Thymus (tissue), 14 donors: ENCODE measurements around the gene TMEM145. TPM values are rescaled to one million over a fixed set of nuclear protein-coding genes. Genes with fewer than 3 reads are reported as not detected.
A peak's percentile ranks its signal among the peaks of the same experiment; 100 is the strongest.
"Not testable (repeated sequence)": the region's sequence is repeated elsewhere in the genome, so short reads cannot be mapped to it uniquely, and the experiment has no call there.

ENCODE experiments used
- DNase-seq, 9 donors: peaks; one replicate each; pipeline ENCODE4 v3.0.0-alpha.2; 2013; ENCODE audit warnings: low spot score in 9 of 9, low read depth in 6 of 9, missing footprints in 1 of 9
- H3K27ac ChIP-seq, 2 donors: one replicate each; pipeline ENCODE4 v1.5.1; 2013; ENCODE audit warnings: control low read depth in 1 of 2, low read depth in 1 of 2, low read length in 1 of 2, mild to moderate bottlenecking in 1 of 2, moderate library complexity in 1 of 2
- H3K27me3 ChIP-seq, 2 donors: one replicate each; pipeline ENCODE4 v1.5.1; 2013; ENCODE audit warnings: low read length in 1 of 2; ENCODE audit not compliant: control insufficient read depth in 2 of 2, insufficient read depth in 1 of 2
- H3K36me3 ChIP-seq, 2 donors: one replicate each; pipeline ENCODE4 v1.5.1; 2013; ENCODE audit warnings: low read length in 1 of 2, mild to moderate bottlenecking in 1 of 2, moderate library complexity in 1 of 2; ENCODE audit not compliant: control insufficient read depth in 2 of 2, insufficient read depth in 2 of 2
- H3K4me1 ChIP-seq, 2 donors: one replicate each; pipeline ENCODE4 v1.5.1; 2013; ENCODE audit warnings: low read length in 2 of 2; ENCODE audit not compliant: control insufficient read depth in 2 of 2, insufficient read depth in 2 of 2
- H3K4me3 ChIP-seq, 2 donors: one replicate each; pipeline ENCODE4 v1.5.1; 2013; ENCODE audit warnings: low read length in 2 of 2, control low read depth in 1 of 2, mild to moderate bottlenecking in 1 of 2
- H3K9me3 ChIP-seq, 2 donors: one replicate each; pipeline ENCODE4 v1.5.1; 2013; ENCODE audit warnings: low read length in 1 of 2, mild to moderate bottlenecking in 1 of 2; ENCODE audit not compliant: control insufficient read depth in 2 of 2, insufficient read depth in 1 of 2
- WGBS: extraction: QIAGEN DNeasy Blood & Tissue Kit; methylation state at CpG from one replicate; pipeline ENCODE4 v1.1.7; 2013; 5-methylcytosine and 5-hydroxymethylcytosine counted together
- long read RNA-seq, 10 donors: transcript quantifications; one replicate each; lab custom pipeline, GENCODE V29; 2026
- polyA plus RNA-seq: library from polyadenylated mRNA; stranded (reverse); fragments of 200-250 nt; gene quantifications from one replicate; pipeline ENCODE4 v1.2.3, GENCODE V29; 2013
- total RNA-seq: library from RNA; stranded (reverse); fragments of 120-200 nt; gene quantifications from one replicate; pipeline ENCODE4 v1.2.4, GENCODE V29; 2013
- donor health status: healthy.

TMEM145 gene
- total RNA-seq = not detected
- polyA plus RNA-seq = 0.78 TPM
- long read RNA-seq, donor 1 = 0 reads
- long read RNA-seq, donor 2 = 0 reads
- long read RNA-seq, donor 3 = 0 reads
- long read RNA-seq, donor 4 = 0 reads
- long read RNA-seq, donor 5 = 0 reads
- long read RNA-seq, donor 6 = 0 reads
- long read RNA-seq, donor 7 = 0 reads
- long read RNA-seq, donor 8 = 0 reads
- long read RNA-seq, donor 9 = 0 reads
- long read RNA-seq, donor 10 = 0 reads

GRCh38 chr19:42313096-42313839, at the start of gene TMEM145:
TSS of gene TMEM145 (plus strand) at chr19:42313309. CDS start at chr19:42313377, 68 bp downstream.
- 2% methylated on average over 67 of the region's 67 CpGs for WGBS
- H3K9me3 ChIP-seq = peaks cover 0 to 5% of the 10 kb centered on the region in 2 donors
- H3K4me3 ChIP-seq = peak within 1 kb of the TSS in 1 of 2 donors; percentile 34
- peaks cover 0 to 4% of the 10 kb centered on the region in 2 donors for H3K4me1 ChIP-seq
- peak in 2 of 9 donors; percentile 33 to 48 for DNase-seq
- no peak within 1 kb of the TSS for H3K27ac ChIP-seq
- H3K36me3 ChIP-seq = no peaks in the 10 kb centered on the region
- H3K27me3 ChIP-seq = peaks cover 46 to 75% of the 10 kb centered on the region in 2 donors

- DNase-seq, H3K4me3 ChIP-seq, H3K27me3 ChIP-seq, H3K36me3 ChIP-seq, H3K27ac ChIP-seq, H3K9me3 ChIP-seq: not testable (repeated sequence)
- 98% methylated on average over 4 of the region's 4 CpGs for WGBS
- H3K4me1 ChIP-seq = peaks cover 19 to 26% of the 10 kb centered on the region in 2 donors
Measured at GRCh38 chr19:42266105-42266504, 47.0 kb upstream of the TMEM145 start.

GRCh38 chr19:42266928-42267603, 46.0 kb upstream of the TMEM145 start:
- Histone ChIP-seq H3K27ac (peak overlapping the region in 1 of 2 donors; percentile 80), H3K4me1 (peaks cover 24 to 32% of the 10 kb centered on the region in 2 donors)
- not testable (repeated sequence) for DNase-seq, H3K36me3 ChIP-seq, H3K9me3 ChIP-seq, H3K27me3 ChIP-seq, H3K4me3 ChIP-seq
- 97% methylated on average over 25 of the region's 25 CpGs for WGBS

- Histone ChIP-seq H3K4me3 (peak overlapping the region; percentile 66 to 71), H3K4me1 (peaks cover 24 to 32% of the 10 kb centered on the region in 2 donors), H3K27me3 (no peaks in the 10 kb centered on the region), H3K36me3 (peaks cover 11 to 12% of the 10 kb centered on the region in 2 donors), H3K27ac (peak overlapping the region; percentile 62 to 80), H3K9me3 (no peaks in the 10 kb centered on the region)
- 14% methylated on average over 13 of the region's 13 CpGs for WGBS
- no peak for DNase-seq
Measured at GRCh38 chr19:42267644-42268141, 45.4 kb upstream of the TMEM145 start.

DNA sequence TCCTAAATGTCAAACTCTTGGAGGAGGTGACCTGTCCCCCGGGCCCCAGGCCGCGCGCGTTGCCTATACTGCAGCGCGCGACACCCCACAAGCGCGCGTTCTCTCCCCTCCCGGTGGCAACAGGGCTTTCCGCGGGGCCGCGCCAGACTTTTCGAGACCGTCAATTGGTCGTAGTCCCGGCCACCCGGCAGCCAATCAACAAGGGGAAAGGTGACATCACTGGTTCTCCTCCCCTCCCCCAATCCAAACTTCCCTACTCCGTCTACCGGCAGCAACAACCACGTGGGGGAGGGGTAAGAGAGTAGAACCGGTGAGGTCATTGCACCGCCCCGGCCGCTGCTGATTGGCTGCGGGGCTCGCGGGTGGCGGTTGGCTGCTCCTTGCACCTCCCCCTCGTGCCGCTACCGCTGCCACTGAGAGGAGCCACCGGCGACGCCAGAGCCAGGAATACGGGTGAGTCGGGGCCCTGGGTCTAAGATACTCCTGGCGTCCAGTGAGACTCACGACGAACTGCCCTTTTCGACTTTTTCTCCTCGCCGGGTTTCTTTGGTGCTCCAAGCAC, 44.9 kb upstream of the TMEM145 start:
- Histone ChIP-seq H3K27me3 (no peaks in the 10 kb centered on the region), H3K4me1 (peaks cover 24 to 32% of the 10 kb centered on the region in 2 donors), H3K4me3 (peak overlapping the region; percentile 66 to 71), H3K9me3 (no peaks in the 10 kb centered on the region), H3K27ac (peak overlapping the region; percentile 95 to 98), H3K36me3 (peaks cover 16 to 17% of the 10 kb centered on the region in 2 donors)
- DNase-seq = peak; percentile 99 to 100 (median 100)
- under 1% methylated on average over 46 of the region's 46 CpGs for WGBS

DNA sequence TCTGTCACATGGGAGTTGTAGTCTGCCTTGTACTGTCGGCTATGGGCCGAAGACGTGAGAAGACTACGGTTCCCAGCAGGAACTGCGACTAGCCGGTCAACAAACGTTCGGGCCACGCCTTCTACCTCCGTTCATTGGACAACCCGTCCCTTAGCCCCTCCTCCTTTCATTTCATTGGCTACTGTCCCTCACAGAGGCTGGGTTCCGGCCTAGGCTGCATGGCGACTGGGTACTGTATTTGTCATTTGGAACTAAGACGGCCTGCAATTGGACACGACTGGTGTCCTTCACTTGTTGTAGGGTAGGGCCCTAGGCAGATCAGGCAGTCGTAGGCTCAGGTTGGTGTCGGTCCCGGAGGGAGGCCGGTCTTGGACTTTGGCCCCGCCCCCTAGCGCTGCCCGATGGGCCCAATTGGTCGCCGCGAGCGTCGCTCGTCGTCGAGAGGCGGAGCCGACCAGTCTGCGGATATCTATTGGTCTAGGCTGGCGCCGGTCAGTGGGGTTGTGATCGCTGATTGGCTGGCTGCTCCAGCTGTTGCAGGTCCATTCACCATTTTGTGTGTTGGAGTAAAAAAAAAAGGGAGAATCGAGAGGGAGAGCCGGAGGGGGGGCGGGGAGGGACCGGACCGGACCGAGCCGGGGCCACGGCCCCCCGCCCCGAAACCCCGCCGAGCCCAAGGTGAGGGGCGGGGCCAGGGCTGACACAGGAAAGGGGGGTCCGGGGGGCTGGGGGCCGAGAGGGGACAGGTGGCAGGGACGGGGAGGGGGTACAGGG, 44.2 kb upstream of the TMEM145 start, which contains the start of gene CIC:
CIC (plus strand) TSS at position 549 of the 774 bp plus-strand sequence. CDS start 2,532 bp downstream, outside the sequence.
- no peaks in the 10 kb centered on the region for H3K27me3 ChIP-seq
- DNase-seq = peak; percentile 99 to 100 (median 100)
- under 1% methylated on average over 52 of the region's 52 CpGs for WGBS
- peak within 1 kb of the TSS; percentile 95 to 98 for H3K27ac ChIP-seq
- H3K36me3 ChIP-seq = peaks cover 23 to 24% of the 10 kb centered on the region in 2 donors
- H3K4me3 ChIP-seq = peak within 1 kb of the TSS; percentile 66 to 79
- H3K4me1 ChIP-seq = peaks cover 24 to 32% of the 10 kb centered on the region in 2 donors
- H3K9me3 ChIP-seq = no peaks in the 10 kb centered on the region

DNA sequence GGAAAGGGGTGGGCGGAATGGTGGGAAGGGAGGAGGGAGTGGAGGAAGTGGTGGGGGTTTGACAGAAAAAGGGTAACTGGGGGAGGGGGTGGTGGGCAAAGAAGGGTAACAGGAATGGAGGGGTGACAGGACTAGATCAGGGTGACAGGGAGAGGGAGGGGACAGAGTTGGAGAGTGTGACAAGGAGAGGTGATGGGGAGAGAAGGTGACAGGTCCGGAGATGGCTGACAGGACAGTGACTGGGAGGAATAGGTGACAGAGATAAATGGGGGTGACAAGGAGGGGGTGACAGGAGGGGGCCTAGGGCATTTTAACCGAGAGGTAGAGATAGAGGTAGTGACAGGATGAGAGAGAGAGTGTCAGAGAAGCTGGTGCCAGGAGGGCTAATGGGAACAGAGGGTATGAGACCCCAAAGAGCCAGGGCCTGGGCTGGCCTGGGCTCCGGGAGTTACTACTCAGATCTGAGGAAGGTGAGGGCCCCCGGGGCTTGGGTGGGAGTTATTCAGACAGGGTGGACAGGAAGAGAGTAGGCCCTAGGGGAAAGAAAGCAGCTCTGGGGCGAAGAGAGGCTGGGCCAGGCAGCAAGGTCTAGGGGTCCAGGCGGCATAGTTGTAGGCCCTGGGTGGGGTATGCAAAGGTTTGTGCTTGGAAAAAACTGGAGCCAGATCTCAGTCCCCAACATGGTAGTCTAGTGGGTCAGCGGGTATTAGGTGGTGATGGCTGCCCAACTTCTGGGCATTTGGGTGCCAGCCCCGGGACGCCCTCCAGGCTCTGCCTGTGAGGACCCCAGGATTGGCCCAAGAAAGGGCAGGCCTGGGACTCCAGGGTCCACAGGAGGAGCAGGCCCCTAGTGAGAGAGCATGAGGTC, 43.4 kb upstream of the TMEM145 start:
- Histone ChIP-seq H3K4me1 (peaks cover 24 to 32% of the 10 kb centered on the region in 2 donors), H3K36me3 (peaks cover 31 to 32% of the 10 kb centered on the region in 2 donors), H3K9me3 (no peaks in the 10 kb centered on the region), H3K27me3 (no peaks in the 10 kb centered on the region), H3K4me3 (peak overlapping the region; percentile 54 to 79), H3K27ac (peak overlapping the region; percentile 93 to 94)
- peak in 1 of 9 donors; percentile 33 for DNase-seq
- 46% methylated on average over 10 of the region's 10 CpGs for WGBS
